CD4-positive, alpha-beta T cell treated with Interferon alpha-2 for 1 hour (primary cell): ENCODE data around the gene FOXE1.
A peak's percentile ranks its signal among the peaks of the same experiment; 100 is the strongest.

Experiments used
- DNase-seq, 2 donors: peaks; one replicate each; pipeline ENCODE4 v3.0.0-alpha.2; 2020 to 2022

FOXE1 gene

GRCh38 chr9:97866848-97867247 lies 13.8 kb downstream of the FOXE1 start:
- no peak for DNase-seq

DNA sequence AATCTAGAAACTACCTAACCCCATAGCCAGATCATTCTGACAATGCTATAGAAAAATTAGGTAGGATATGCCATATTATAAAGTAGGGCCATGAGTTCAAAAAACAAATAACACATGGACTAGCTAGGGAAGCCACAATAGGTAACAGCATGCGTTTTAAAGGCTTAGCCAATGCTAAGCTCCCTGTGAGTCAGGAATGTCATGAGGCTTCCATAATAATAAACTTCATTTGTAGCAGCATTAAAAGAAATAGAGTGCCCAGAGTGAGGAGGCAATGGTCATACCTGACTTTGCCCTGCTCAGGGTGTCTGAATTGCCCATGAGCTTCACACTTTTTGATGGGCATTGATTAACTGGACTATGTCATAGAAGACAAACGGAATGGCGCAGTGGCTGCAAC lies 15.8 kb downstream of the FOXE1 start:
- DNase-seq, result no peak

- DNase-seq, result no peak
Observed at GRCh38 chr9:97873425-97873824, 20.4 kb downstream of the FOXE1 start.

- DNase-seq, result no peak
Observed at GRCh38 chr9:97873882-97874281, 20.9 kb downstream of the FOXE1 start.

- no peak for DNase-seq
Observed at GRCh38 chr9:97874624-97875023, 21.6 kb downstream of the FOXE1 start.

GRCh38 chr9:97875111-97875510 lies 22.1 kb downstream of the FOXE1 start:
- DNase-seq, result no peak

DNA sequence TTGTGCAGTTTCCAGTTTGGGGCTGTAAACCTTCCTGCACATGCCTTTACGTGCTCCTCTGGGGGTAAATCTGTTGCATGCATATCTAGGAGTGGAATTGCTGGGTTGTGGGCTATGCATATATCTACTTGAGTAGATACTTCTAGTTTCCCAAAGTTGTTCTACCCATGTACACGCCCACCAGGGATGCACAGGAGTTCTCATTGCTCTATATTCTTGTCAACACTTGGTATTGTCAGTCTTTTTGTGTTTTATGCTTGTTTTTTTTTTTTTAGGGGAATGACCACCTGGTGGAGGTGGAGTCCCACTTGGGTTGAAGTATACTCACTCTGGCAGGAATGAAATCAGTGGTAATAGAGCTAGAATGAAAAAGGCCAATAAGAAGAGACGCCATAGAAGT lies 23.0 kb downstream of the FOXE1 start:
- DNase-seq, result no peak

- DNase-seq, result no peak
Observed at GRCh38 chr9:97880336-97880735, 27.3 kb downstream of the FOXE1 start.

GRCh38 chr9:97889941-97890887 lies 37.2 kb downstream of the FOXE1 start:
- peak; percentile 34 to 69 for DNase-seq

GRCh38 chr9:97891736-97892135 lies 38.7 kb downstream of the FOXE1 start:
- no peak for DNase-seq

DNA sequence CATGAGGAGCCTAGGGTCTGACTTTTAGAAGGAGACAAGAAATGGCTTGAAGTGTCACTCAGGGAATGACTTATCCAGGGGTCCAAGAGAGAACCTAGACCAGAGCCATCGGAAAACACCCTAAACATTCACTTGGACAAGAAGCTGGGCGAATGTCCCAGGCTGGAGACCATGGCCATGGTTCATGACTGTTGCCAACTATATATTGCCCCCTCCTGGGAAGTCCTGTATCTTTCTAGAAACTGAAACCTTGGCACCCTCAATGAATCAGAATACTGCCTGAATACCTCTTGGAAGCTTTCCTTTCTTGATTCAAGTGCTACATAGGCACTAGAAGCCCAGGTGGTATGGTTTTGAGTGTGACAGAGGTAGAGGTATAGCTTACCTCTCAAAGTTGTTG lies 39.4 kb downstream of the FOXE1 start:
- DNase-seq, result no peak

DNA sequence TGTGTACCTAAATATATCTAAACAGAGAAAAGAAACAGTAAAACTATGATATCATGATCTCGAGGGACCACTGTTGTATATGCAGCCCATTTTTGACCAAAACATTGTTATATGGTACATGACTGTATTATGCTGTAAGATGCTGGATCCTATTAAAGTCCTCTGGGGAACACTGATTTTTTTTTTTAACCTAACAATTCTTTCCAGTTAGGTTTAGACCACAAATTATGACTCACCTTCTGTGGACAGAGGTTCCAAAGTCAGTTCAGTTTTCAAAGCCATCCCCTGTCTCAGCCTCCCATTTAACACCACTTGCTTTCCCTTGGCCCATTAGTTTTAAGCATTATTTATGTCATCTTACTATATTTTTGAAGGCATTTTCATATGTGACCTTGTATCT lies 42.2 kb downstream of the FOXE1 start:
- no peak for DNase-seq

DNA sequence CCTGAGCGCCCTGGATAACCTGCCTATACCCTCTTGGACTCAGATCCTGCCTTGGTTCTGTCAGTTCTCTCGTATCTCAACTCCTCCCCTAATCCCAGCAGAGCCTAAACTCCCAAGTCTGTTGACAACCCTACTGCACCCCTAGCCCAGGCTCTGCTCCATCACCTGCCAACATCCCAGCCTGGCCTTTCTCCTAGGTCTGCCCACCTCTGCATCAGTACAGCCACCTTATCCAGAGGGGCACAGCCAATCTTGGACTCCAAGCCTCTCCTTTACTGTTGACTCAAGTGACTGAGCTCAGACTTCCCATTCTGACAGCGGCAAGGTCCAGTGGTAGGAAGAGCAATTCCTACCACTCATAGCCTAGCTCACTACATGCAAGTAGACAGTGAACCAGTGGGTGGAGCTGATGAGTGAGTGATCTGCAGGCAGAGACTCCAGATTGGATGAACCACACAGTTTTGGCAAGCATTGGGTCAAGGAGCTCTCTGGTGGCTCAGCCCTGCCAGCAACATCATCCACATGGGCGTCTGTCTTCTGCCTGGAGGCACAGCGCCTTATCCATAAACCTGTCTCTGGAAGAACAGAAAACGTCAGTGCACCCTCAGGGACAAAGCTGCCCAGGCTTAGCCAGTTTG lies 42.8 kb downstream of the FOXE1 start:
- DNase-seq, result peak in 1 of 2 donors; percentile 19

- DNase-seq, result no peak
Observed at GRCh38 chr9:97900103-97900737, 47.2 kb downstream of the FOXE1 start.

GRCh38 chr9:97900738-97901565 lies 47.9 kb downstream of the FOXE1 start:
- peak; percentile 26 to 68 for DNase-seq

- no peak for DNase-seq
Observed at GRCh38 chr9:97903177-97903576, 50.2 kb downstream of the FOXE1 start.

DNA sequence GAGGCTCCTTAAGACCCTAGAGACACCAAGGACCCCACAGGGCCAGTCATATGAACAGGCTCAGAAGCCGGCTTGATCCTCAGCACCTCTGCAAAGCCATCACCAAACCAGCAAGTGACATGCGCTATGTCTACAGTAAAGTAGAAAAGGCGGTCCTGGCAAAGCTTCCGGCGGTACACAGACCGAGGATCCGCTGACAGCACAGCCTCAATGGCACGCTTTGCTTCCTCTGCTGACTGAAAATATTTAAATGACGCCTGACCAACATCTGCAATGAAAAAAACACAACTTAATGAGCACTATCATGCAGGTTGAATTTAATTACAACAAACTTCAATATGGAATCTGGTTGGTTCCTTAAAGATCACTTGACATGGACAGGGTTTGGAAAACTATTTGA lies 51.7 kb downstream of the FOXE1 start:
- peak in 1 of 2 donors; percentile 64 for DNase-seq

DNA sequence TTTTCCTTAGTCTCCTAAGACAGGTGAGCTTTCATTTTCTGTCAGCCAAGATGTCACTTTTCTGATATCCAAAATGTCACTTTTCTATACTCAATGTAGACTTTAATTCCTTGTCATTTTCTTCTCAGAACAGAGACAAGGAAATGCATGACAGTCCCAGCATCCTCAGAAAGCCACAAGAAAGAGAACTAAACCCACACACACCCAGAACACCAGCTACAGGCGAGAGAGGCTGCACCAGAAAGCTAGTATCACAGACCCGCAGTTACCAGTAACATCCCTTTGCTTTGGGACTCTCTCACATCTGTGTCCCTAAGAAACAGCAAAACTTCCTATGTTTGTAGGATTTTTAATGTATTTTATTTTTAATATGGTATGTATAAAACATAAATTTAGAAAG lies 52.2 kb downstream of the FOXE1 start:
- peak; percentile 53 to 80 for DNase-seq
